K562 (cell line): ENCODE results near the gene CDC23. TPM values are rescaled to one million over a fixed set of nuclear protein-coding genes. Genes with fewer than 3 reads are reported as not detected.

Experiments used
- ATAC-seq: fragments of 200-7000 bp; cut with Tn5 transposase; 3 replicates; pipeline ENCODE4 v1.9.1; 2020; ENCODE audit warnings: moderate library complexity
- BruUV-seq: library from RNA; stranded (reverse); fragments of 400-500 nt; replicated peaks from 2 replicates; lab custom pipeline; 2021; lab: Mats Ljungman, UMichigan
- CTCF ChIA-PET: fragments of 300-600 bp; formaldehyde crosslinking; extraction: SDS; loops from one replicate; lab custom pipeline; 2021; ENCODE audit warnings: low intra/inter-chr PET ratio; lab: Yijun Ruan, JAX
- POLR2A ChIA-PET: fragments of 300-600, 350-650 bp; sonication (Branson Sonifier 250); formaldehyde crosslinking; extraction: SDS; loops from one replicate; lab custom pipeline; 2021; ENCODE audit warnings: antibody characterized with exemption, inconsistent platforms; lab: Yijun Ruan, JAX
- DNase-seq, 4 experiments: peaks; one replicate each; pipeline versions ENCODE4 v3.0.0 to v3.0.0-alpha.2; 2011 to 2018; ENCODE audit warnings: low spot score in 3 of 4, mixed read lengths in 3 of 4; ENCODE audit errors: extremely low read depth in 1 of 4
- FAIRE-seq: peaks from 2 replicates; lab custom pipeline; 2011; peaks lifted over from hg19 to GRCh38; lab: Jason Lieb, UNC
- H2AFZ ChIP-seq: 2 replicates; pipeline ENCODE4 v1.6.0; 2011; ENCODE audit warnings: low read depth, low read length, control low read depth, inconsistent platforms
- H3K27ac ChIP-seq: fragments of 200-600 bp; 3 replicates; pipeline ENCODE4 v1.8.0; 2011; ENCODE audit warnings: low read depth, mild to moderate bottlenecking, control low read depth, inconsistent platforms, low read length, moderate library complexity, mixed read lengths; ENCODE audit errors: extremely low read depth
- H3K27me3 ChIP-seq, 2 experiments: fragments of 300-600 bp in 1 of 2; 2 replicates in 1 of 2; 3 replicates in 1 of 2; pipeline versions ENCODE4 v1.6.0 to v1.8.0; 2011; ENCODE audit warnings: inconsistent platforms in 2 of 2, low read length in 2 of 2, mild to moderate bottlenecking in 1 of 2, mixed read lengths in 1 of 2, moderate library complexity in 1 of 2; ENCODE audit not compliant: control insufficient read depth in 2 of 2, insufficient read depth in 2 of 2
- H3K36me3 ChIP-seq: fragments of 300-600 bp; 3 replicates; pipeline ENCODE4 v1.8.0; 2011; ENCODE audit warnings: mild to moderate bottlenecking, low read length, inconsistent platforms; ENCODE audit not compliant: control insufficient read depth, insufficient read depth
- H3K4me1 ChIP-seq, 2 experiments: fragments of 200-600 bp in 1 of 2; replicated peaks in 1 of 2; 2 replicates in 1 of 2; 3 replicates in 1 of 2; pipeline versions ENCODE4 v1.5.1 to v1.8.0; 2011; ENCODE audit warnings: inconsistent platforms in 2 of 2, low read length in 2 of 2, mild to moderate bottlenecking in 1 of 2, mixed read lengths in 1 of 2, moderate library complexity in 1 of 2; ENCODE audit not compliant: control insufficient read depth in 2 of 2, insufficient read depth in 2 of 2
- H3K4me2 ChIP-seq: 2 replicates; pipeline ENCODE4 v1.6.1; 2011; ENCODE audit warnings: low read length, control low read depth, inconsistent platforms, mixed read lengths; ENCODE audit not compliant: insufficient read depth
- H3K4me3 ChIP-seq: fragments of 200-600 bp; sonication (generic), shearing (Covaris generic); 2 replicates; pipeline ENCODE4 v1.5.1; 2016; ENCODE audit warnings: control low read depth, inconsistent platforms
- H3K79me2 ChIP-seq: fragments of 200-600 bp; 3 replicates; pipeline ENCODE4 v1.8.0; 2011; ENCODE audit warnings: low read length, inconsistent platforms; ENCODE audit not compliant: control insufficient read depth, insufficient read depth
- H3K9ac ChIP-seq, 2 experiments: 2 replicates each; pipeline versions ENCODE4 v1.6.0 to v1.6.1; 2011; ENCODE audit warnings: low read depth in 2 of 2, low read length in 2 of 2, control low read depth in 1 of 2, inconsistent platforms in 1 of 2, mild to moderate bottlenecking in 1 of 2, mixed read lengths in 1 of 2; ENCODE audit not compliant: insufficient read depth in 1 of 2
- H3K9me1 ChIP-seq: one replicate; pipeline ENCODE4 v1.6.0; 2011; ENCODE audit warnings: inconsistent platforms, mild to moderate bottlenecking, low read length, moderate library complexity; ENCODE audit not compliant: control insufficient read depth, insufficient read depth
- H3K9me3 ChIP-seq: replicated peaks from 2 replicates; pipeline ENCODE4 v1.5.1; 2011; ENCODE audit warnings: low read depth, low read length, inconsistent platforms; ENCODE audit not compliant: control insufficient read depth, insufficient read depth
- H4K20me1 ChIP-seq: replicated peaks from 2 replicates; pipeline ENCODE4 v1.6.1; 2011; ENCODE audit warnings: low read length, inconsistent platforms, mixed read lengths; ENCODE audit not compliant: control insufficient read depth, insufficient read depth
- TRIM28 ChIP-seq: fragments of 450-650 bp; IDR thresholded peaks from 2 replicates; pipeline ENCODE4 v1.6.1; 2017
- WGBS: fragments of 100-300 bp; shearing (Covaris generic); methylation state at CpG from one replicate; pipeline ENCODE4 v1.1.6; 2016; ENCODE audit warnings: low coverage, mixed read lengths; ENCODE audit not compliant: insufficient coverage; ENCODE audit errors: missing lambda C conversion rate; 5-methylcytosine and 5-hydroxymethylcytosine counted together
- in situ Hi-C: fragments of 300-500 bp; cut with MboI; formaldehyde crosslinking; loops from 4 replicates; pipeline ENCODE4 v1.15.0; 2018; ENCODE audit warnings: inconsistent platforms, mixed read lengths
- intact Hi-C: fragments of 100-400 bp; cut with micrococcal nuclease; formaldehyde crosslinking; loops from 2 replicates; pipeline ENCODE4 v1.14.2; 2022
- polyA plus RNA-seq, 8 experiments: library from polyadenylated mRNA; depleted of rRNA in 4 of 8; stranded (reverse) in 5 of 8; unstranded in 3 of 8; fragments of >200 nt; fragmentation: Nextera tagmentation in 2 of 8; fragmentation: Illumina TruSeq in 1 of 8; extraction: Ambion mirVana in 2 of 8; extraction: Trizol in 1 of 8; gene quantifications; 2 replicates each; pipeline versions ENCODE4 v1.2.1 to v1.2.3, GENCODE V29; 2011 to 2014; ENCODE audit warnings: inconsistent platforms in 1 of 8, missing spikeins in 1 of 8
- total RNA-seq, 7 experiments: library from RNA; depleted of rRNA in 6 of 7; stranded (reverse); fragments of >200 nt in 6 of 7; fragmentation: Illumina TruSeq in 2 of 7; extraction: Trizol in 2 of 7; gene quantifications; 2 replicates each; pipeline versions ENCODE4 v1.2.1 to v1.2.3, GENCODE V29; 2011 to 2021; ENCODE audit warnings: low replicate concordance in 1 of 7
- TF ChIP-seq, protein P1 (sequence below): fragments of 250-450 bp; sonication (Bioruptor Pico); IDR thresholded peaks from 2 replicates; pipeline ENCODE4 v1.4.0; 2020; ENCODE audit warnings: borderline replicate concordance
- TF ChIP-seq, protein P2 (sequence below): sonication (generic); formaldehyde crosslinking; IDR thresholded peaks from 2 replicates; pipeline ENCODE4 v1.8.1; 2022; ENCODE audit warnings: missing genetic modification reagents
- TF ChIP-seq, protein P3 (sequence below): fragments of 200-800 bp; sonication (Bioruptor generic); IDR thresholded peaks from 2 replicates; pipeline ENCODE4 v1.6.1; 2017; ENCODE audit warnings: missing genetic modification characterization, missing compliant biosample characterization

The CDC23 gene
- total and polyA plus RNA-seq, 9 of the 15 experiments (the other 6 are each of a cell fraction or from before 2014, with no cell fraction given): 34.5 to 157 (median 65.5) TPM

DNA sequence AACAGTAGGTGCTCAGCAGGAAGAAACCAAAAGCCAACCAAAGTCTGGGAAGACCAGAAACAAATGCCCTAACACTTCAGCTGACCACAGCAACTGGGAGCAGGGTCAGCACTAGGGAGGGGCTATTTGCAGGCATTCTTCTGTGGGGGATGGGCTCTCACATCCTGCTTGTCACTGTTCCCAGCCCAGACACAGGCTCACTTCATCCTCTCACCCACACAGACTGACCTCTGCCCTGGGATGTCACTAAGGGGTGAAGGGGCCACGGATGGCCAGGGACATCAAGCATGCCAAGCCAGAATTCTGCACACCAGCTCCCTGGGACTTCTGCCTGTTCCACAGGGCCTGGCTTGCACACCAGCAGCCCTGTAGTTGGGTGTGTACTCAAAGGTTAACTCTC lies 32.6 kb upstream of the CDC23 start:
- ChIA-PET POLR2A (no interaction called here), CTCF (no interaction called here)
- Histone ChIP-seq H3K36me3 (no peaks in the 10 kb centered on the region), H4K20me1 (no peaks in the 10 kb centered on the region), H3K79me2 (no peaks in the 10 kb centered on the region), H3K27ac (no peak overlapping the region), H3K4me2 (no peak overlapping the region), H3K9me3 (no peaks in the 10 kb centered on the region), H3K27me3 (peaks cover 12 to 17% of the 10 kb centered on the region in 2 experiments), H2AFZ (no peak overlapping the region), H3K9ac (no peak overlapping the region), H3K4me1 (peaks cover 10 to 17% of the 10 kb centered on the region in 2 experiments; a peak in 4 of 5 replicates), H3K9me1 (no peaks in the 10 kb centered on the region), H3K4me3 (no peak overlapping the region)
- peak in 1 of 4 experiments; percentile 26 for DNase-seq
- FAIRE-seq: no peak
- intact Hi-C loops: no loop called here
- WGBS: 0% methylated on average over 1 of the region's 1 CpG
- BruUV-seq: no TSS peak
- in situ Hi-C loops: no loop called here
- TF ChIP-seq, protein P1, sequence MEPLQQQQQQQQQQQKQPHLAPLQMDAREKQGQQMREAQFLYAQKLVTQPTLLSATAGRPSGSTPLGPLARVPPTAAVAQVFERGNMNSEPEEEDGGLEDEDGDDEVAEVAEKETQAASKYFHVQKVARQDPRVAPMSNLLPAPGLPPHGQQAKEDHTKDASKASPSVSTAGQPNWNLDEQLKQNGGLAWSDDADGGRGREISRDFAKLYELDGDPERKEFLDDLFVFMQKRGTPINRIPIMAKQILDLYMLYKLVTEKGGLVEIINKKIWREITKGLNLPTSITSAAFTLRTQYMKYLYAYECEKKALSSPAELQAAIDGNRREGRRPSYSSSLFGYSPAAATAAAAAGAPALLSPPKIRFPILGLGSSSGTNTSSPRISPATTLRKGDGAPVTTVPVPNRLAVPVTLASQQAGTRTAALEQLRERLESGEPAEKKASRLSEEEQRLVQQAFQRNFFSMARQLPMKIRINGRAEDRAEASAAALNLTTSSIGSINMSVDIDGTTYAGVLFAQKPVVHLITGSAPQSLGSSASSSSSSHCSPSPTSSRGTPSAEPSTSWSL (CRISPR knock-in tag): no peak
- no peak for TF ChIP-seq TRIM28
- ATAC-seq: peak; percentile 21; the same call in 1 of the 3 replicates

DNA sequence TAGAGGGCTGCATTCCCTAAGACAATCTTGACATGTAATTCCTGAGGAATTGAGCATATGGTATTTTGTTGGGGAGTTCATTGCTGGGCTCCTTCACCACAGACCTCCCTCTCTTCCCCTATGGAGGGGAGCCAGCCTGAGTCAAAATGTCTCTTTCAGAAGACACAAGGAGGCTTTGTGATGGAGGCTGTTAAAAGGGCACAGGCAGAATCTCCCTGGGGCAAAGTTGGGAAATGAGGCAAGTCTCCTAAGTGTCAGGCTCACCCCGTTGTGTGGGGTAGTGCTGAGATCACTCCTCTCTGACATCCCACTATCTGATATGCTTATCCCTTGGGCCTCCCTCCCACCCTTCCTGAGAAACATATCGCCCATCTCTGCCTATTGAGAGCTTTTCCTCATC lies 30.7 kb upstream of the CDC23 start:
- no peaks in the 10 kb centered on the region for H3K9me3 ChIP-seq
- H3K79me2 ChIP-seq: no peaks in the 10 kb centered on the region
- H3K36me3 ChIP-seq: no peaks in the 10 kb centered on the region
- no peak overlapping the region for H3K27ac ChIP-seq
- TF ChIP-seq, protein P2, sequence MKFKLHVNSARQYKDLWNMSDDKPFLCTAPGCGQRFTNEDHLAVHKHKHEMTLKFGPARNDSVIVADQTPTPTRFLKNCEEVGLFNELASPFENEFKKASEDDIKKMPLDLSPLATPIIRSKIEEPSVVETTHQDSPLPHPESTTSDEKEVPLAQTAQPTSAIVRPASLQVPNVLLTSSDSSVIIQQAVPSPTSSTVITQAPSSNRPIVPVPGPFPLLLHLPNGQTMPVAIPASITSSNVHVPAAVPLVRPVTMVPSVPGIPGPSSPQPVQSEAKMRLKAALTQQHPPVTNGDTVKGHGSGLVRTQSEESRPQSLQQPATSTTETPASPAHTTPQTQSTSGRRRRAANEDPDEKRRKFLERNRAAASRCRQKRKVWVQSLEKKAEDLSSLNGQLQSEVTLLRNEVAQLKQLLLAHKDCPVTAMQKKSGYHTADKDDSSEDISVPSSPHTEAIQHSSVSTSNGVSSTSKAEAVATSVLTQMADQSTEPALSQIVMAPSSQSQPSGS (CRISPR knock-in tag): no peak
- TF ChIP-seq, protein P3, sequence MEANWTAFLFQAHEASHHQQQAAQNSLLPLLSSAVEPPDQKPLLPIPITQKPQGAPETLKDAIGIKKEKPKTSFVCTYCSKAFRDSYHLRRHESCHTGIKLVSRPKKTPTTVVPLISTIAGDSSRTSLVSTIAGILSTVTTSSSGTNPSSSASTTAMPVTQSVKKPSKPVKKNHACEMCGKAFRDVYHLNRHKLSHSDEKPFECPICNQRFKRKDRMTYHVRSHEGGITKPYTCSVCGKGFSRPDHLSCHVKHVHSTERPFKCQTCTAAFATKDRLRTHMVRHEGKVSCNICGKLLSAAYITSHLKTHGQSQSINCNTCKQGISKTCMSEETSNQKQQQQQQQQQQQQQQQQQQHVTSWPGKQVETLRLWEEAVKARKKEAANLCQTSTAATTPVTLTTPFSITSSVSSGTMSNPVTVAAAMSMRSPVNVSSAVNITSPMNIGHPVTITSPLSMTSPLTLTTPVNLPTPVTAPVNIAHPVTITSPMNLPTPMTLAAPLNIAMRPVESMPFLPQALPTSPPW (CRISPR knock-in tag): 0 out of 2 replicates have a peak, but pooled peaks have one; percentile 18
- no peak overlapping the region for H3K4me2 ChIP-seq
- no peak overlapping the region for H3K4me3 ChIP-seq
- DNase-seq: no peak
- BruUV-seq: no TSS peak
- no peak for FAIRE-seq
- POLR2A ChIA-PET: interaction anchor here (0.6 to 1.4 kb wide), 6 partner anchors 8 to 218 kb away, joined by 3 to 5 read pairs (median 4); partner anchors contain the start of gene FAM53C
- H3K27me3 ChIP-seq: peaks cover 18 to 30% of the 10 kb centered on the region in 2 experiments
- H4K20me1 ChIP-seq: no peaks in the 10 kb centered on the region
- H3K4me1 ChIP-seq: peaks cover 10 to 17% of the 10 kb centered on the region in 2 experiments; a peak in 4 of 5 replicates
- intact Hi-C loops: no loop called here
- in situ Hi-C loops: no loop called here
- 0% methylated on average over 2 of the region's 2 CpGs for WGBS
- ATAC-seq: peak; percentile 17; the same call in 1 of the 3 replicates
- H2AFZ ChIP-seq: peak overlapping the region; percentile 36; the same call in 1 of the 2 replicates
- H3K9ac ChIP-seq: no peak overlapping the region
- CTCF ChIA-PET: no interaction called here
- no peaks in the 10 kb centered on the region for H3K9me1 ChIP-seq
